Measurements from ENCODE around the gene CD151. TPM values are rescaled to one million over a fixed set of nuclear protein-coding genes. Genes with fewer than 3 reads are reported as not detected.

The CD151 gene
- total RNA-seq, 1 experiment from 2014 or later = 127 TPM

DNA sequence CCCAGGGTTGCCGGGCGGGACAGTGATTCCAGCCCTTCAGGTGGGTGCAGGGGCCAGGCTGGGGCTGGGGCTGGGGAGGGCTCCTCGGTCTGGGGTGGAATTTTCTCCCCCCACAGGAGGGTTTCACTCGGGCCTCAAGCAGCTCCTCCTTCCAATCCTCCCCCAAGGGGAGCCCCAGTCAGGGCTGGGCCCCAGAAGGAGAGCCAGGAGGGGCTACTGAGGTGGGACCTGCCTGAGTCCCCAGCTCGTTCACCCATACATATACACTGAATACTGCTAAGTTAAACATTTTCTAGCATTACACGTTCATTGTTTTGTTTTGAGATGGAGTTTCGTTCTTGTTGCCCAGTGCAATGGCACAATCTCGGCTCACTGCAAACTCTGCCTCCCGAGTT, 6.5 kb upstream of the CD151 start:
- H3K4me1 ChIP-seq (ENCODE audit: insufficient read depth, low read length, poor library complexity, severe bottlenecking) = peaks cover 18% of the 10 kb centered on the region
- no peaks in the 10 kb centered on the region for H3K27me3 ChIP-seq (replicated peaks; ENCODE audit: insufficient read depth, low read depth, low read length, poor library complexity)
- DNase-seq (ENCODE audit: low spot score) = no peak
- no peak overlapping the region for H3K27ac ChIP-seq (ENCODE audit: low read depth, low read length, poor library complexity, severe bottlenecking)
- intact Hi-C loops (cut with micrococcal nuclease; ENCODE audit: unreplicated experiment) = no loop called here
- peaks cover 4% of the 10 kb centered on the region for H3K36me3 ChIP-seq (ENCODE audit: insufficient read depth, low read length, poor library complexity, severe bottlenecking)
- no TSS peak for BruUV-seq (replicated peaks)
- ChIA-PET POLR2A (ENCODE audit: low non-redundant PET) (no interaction called here), CTCF (no interaction called here)
- no peak for TF ChIP-seq EZH2 (IDR thresholded peaks at IDR 0.05; ENCODE audit: borderline replicate concordance, low read depth, low read length, poor library complexity, severe bottlenecking)
- TF ChIP-seq, protein P1, sequence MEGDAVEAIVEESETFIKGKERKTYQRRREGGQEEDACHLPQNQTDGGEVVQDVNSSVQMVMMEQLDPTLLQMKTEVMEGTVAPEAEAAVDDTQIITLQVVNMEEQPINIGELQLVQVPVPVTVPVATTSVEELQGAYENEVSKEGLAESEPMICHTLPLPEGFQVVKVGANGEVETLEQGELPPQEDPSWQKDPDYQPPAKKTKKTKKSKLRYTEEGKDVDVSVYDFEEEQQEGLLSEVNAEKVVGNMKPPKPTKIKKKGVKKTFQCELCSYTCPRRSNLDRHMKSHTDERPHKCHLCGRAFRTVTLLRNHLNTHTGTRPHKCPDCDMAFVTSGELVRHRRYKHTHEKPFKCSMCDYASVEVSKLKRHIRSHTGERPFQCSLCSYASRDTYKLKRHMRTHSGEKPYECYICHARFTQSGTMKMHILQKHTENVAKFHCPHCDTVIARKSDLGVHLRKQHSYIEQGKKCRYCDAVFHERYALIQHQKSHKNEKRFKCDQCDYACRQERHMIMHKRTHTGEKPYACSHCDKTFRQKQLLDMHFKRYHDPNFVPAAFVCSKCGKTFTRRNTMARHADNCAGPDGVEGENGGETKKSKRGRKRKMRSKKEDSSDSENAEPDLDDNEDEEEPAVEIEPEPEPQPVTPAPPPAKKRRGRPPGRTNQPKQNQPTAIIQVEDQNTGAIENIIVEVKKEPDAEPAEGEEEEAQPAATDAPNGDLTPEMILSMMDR (conservative IDR thresholded peaks at IDR 0.05; ENCODE audit: low read depth, low read length) = no peak
- H3K9me3 ChIP-seq (ENCODE audit: low read depth, low read length, poor library complexity, severe bottlenecking) = no peaks in the 10 kb centered on the region
- no peak overlapping the region for H3K4me3 ChIP-seq (ENCODE audit: low read depth, low read length, poor library complexity, severe bottlenecking)

DNA sequence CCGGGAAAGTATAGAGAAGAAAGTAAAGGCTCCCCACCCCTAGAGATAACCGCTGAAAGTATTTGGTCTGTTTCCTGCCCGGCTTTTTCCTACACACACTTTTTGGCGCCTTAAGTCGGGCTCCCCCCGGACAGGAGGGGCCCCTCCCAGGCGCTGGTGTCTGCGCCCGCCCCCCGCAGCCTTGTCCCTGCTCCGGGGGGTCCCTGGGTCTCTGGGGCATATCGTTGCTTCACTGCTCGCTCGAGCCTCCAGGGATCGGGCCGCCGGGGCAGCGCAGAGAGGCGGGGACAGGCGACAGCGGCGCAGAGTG, 6.0 kb upstream of the CD151 start:
- Histone ChIP-seq H3K4me1 (ENCODE audit: insufficient read depth, low read length, poor library complexity, severe bottlenecking) (peaks cover 18% of the 10 kb centered on the region), H3K9me3 (ENCODE audit: low read depth, low read length, poor library complexity, severe bottlenecking) (no peaks in the 10 kb centered on the region), H3K4me3 (ENCODE audit: low read depth, low read length, poor library complexity, severe bottlenecking) (peak overlapping the region; percentile 35), H3K27me3 (replicated peaks; ENCODE audit: insufficient read depth, low read depth, low read length, poor library complexity) (no peaks in the 10 kb centered on the region), H3K36me3 (ENCODE audit: insufficient read depth, low read length, poor library complexity, severe bottlenecking) (peaks cover 4% of the 10 kb centered on the region), H3K27ac (ENCODE audit: low read depth, low read length, poor library complexity, severe bottlenecking) (no peak overlapping the region)
- no peak for DNase-seq (ENCODE audit: low spot score)
- TF ChIP-seq, protein P1 (conservative IDR thresholded peaks at IDR 0.05; ENCODE audit: low read depth, low read length) = no peak
- TF ChIP-seq EZH2 (IDR thresholded peaks at IDR 0.05; ENCODE audit: borderline replicate concordance, low read depth, low read length, poor library complexity, severe bottlenecking) = no peak
- ChIA-PET POLR2A (ENCODE audit: low non-redundant PET) (no interaction called here), CTCF (no interaction called here)
- BruUV-seq (replicated peaks) = no TSS peak
- intact Hi-C loops (cut with micrococcal nuclease; ENCODE audit: unreplicated experiment) = no loop called here

DNA sequence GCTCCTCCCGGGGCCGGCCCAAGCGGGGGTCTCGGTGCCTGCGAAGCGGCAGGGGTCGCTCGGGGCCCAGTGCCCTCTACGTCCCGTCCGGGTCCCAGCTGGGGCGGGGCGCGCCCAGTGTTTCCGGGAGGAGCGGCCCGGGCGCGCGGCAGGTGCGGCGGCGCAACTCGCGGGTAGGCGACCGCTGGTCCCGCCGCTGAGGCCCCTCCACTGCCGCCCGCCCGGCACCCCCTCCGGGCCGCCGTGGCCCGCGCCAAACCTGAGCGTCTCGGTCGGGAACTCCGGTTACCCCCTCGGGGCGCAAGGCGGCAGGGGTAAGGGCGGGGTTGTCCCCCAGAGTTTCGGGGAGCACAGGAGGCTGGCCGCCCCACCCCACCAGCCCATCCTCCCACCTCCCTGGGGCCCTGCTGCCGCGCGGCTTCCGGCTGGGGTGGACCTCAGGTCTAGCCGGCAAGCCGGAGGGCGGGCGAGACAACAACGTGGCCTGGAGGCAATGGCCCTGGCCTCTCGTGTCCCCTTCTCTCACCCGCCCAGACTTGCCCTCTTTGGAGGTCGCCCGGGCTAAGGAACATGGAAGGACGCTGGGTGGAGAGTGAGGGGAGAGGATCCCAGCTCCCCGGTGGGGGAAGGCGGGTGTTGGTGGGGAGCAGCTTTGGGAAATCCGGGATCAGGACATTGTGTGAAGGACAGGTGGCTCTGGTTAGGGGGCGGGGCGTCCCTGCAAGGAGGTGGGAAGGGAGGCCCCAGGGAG, 5.4 kb upstream of the CD151 start:
- DNase-seq (ENCODE audit: low spot score) = no peak
- Histone ChIP-seq H3K27me3 (replicated peaks; ENCODE audit: insufficient read depth, low read depth, low read length, poor library complexity) (no peaks in the 10 kb centered on the region), H3K9me3 (ENCODE audit: low read depth, low read length, poor library complexity, severe bottlenecking) (no peaks in the 10 kb centered on the region), H3K36me3 (ENCODE audit: insufficient read depth, low read length, poor library complexity, severe bottlenecking) (peaks cover 4% of the 10 kb centered on the region), H3K27ac (ENCODE audit: low read depth, low read length, poor library complexity, severe bottlenecking) (no peak overlapping the region), H3K4me1 (ENCODE audit: insufficient read depth, low read length, poor library complexity, severe bottlenecking) (peaks cover 23% of the 10 kb centered on the region), H3K4me3 (ENCODE audit: low read depth, low read length, poor library complexity, severe bottlenecking) (peak overlapping the region; percentile 35)
- no TSS peak for BruUV-seq (replicated peaks)
- TF ChIP-seq, protein P1 (conservative IDR thresholded peaks at IDR 0.05; ENCODE audit: low read depth, low read length) = no peak
- no peak for TF ChIP-seq EZH2 (IDR thresholded peaks at IDR 0.05; ENCODE audit: borderline replicate concordance, low read depth, low read length, poor library complexity, severe bottlenecking)
- CTCF ChIA-PET = no interaction called here
- POLR2A ChIA-PET (ENCODE audit: low non-redundant PET) = no interaction called here
- intact Hi-C loops (cut with micrococcal nuclease; ENCODE audit: unreplicated experiment) = no loop called here
